HCT116 (cell line): ENCODE results near the gene CBL. TPM values are rescaled to one million over a fixed set of nuclear protein-coding genes. Genes with fewer than 3 reads are reported as not detected.

Source experiments
- ATAC-seq: fragments of 200-7000 bp; cut with Tn5 transposase; 2 replicates; pipeline ENCODE4 v1.9.1; 2020; ENCODE audit warnings: mild to moderate bottlenecking, moderate library complexity
- BruUV-seq: library from RNA; stranded (reverse); fragments of 400-500 nt; replicated peaks from 2 replicates; lab custom pipeline; 2021; lab: Mats Ljungman, UMichigan
- CTCF ChIA-PET: fragments of 300-600 bp; sonication (Branson Sonifier 250); formaldehyde crosslinking; loops from one replicate; lab custom pipeline; 2021; ENCODE audit warnings: antibody characterized with exemption; lab: Charles Lee
- POLR2A ChIA-PET: fragments of 300-600, 350-600 bp; sonication (Branson Sonifier 250); formaldehyde crosslinking; loops from one replicate; lab custom pipeline; 2021; ENCODE audit warnings: antibody characterized with exemption; lab: Charles Lee
- RAD21 ChIA-PET, 2 experiments: fragments of 300-600 bp; sonication (Branson Sonifier 250); formaldehyde crosslinking; loops; one replicate each; lab custom pipeline; 2023; ENCODE audit warnings: low total read pairs in 2 of 2; ENCODE audit not compliant: uncharacterized antibody in 2 of 2, unreplicated experiment in 2 of 2, low non-redundant PET in 1 of 2; lab: Charles Lee
- DNase-seq: peaks from one replicate; pipeline ENCODE4 v3.0.0-alpha.2; 2010; ENCODE audit warnings: low read depth, low spot score
- H2AFZ ChIP-seq: fragments of 200-600 bp; shearing (Covaris generic), sonication (generic); 2 replicates; pipeline ENCODE4 v1.6.1; 2017; ENCODE audit warnings: low read depth, mixed run types, mixed read lengths, antibody characterized with exemption, low read length; ENCODE audit not compliant: poor library complexity, severe bottlenecking
- H3K27ac ChIP-seq: 2 replicates; pipeline ENCODE4 v1.5.1; 2012; ENCODE audit warnings: low read depth, low read length
- H3K27me3 ChIP-seq: fragments of 200-600 bp; sonication (generic); 2 replicates; pipeline ENCODE4 v1.6.1; 2016; ENCODE audit warnings: mixed run types, low read length, mixed read lengths; ENCODE audit not compliant: insufficient read depth
- H3K36me3 ChIP-seq, 2 experiments: fragments of 200-500 bp in 1 of 2; fragments of 200-600 bp in 1 of 2; sonication (Bioruptor generic) in 1 of 2; sonication (generic) in 1 of 2; 2 replicates each; pipeline versions ENCODE4 v1.5.1 to v1.6.1; 2014 to 2016; ENCODE audit warnings: low read length in 2 of 2, inconsistent platforms in 1 of 2, mixed read lengths in 1 of 2, mixed run types in 1 of 2; ENCODE audit not compliant: insufficient read depth in 2 of 2, control insufficient read depth in 1 of 2
- H3K4me1 ChIP-seq, 2 experiments: fragments of 200-600 bp in 1 of 2; sonication (generic) in 1 of 2; 2 replicates each; pipeline versions ENCODE4 v1.5.1 to v1.6.1; 2012 to 2017; ENCODE audit warnings: low read length in 2 of 2, inconsistent platforms in 1 of 2, mild to moderate bottlenecking in 1 of 2, mixed read lengths in 1 of 2, mixed run types in 1 of 2, moderate library complexity in 1 of 2; ENCODE audit not compliant: insufficient read depth in 2 of 2, control insufficient read depth in 1 of 2
- H3K4me2 ChIP-seq: fragments of 200-600 bp; sonication (generic); 2 replicates; pipeline ENCODE4 v1.6.1; 2017; ENCODE audit warnings: mixed run types, low read length, mixed read lengths
- H3K4me3 ChIP-seq, 2 experiments: fragments of 200-600 bp in 1 of 2; sonication (generic) in 1 of 2; replicated peaks in 1 of 2; 2 replicates each; pipeline ENCODE4 v1.5.1; 2011 to 2016; ENCODE audit warnings: low read length in 2 of 2, control low read depth in 1 of 2, low read depth in 1 of 2, mild to moderate bottlenecking in 1 of 2, mixed read lengths in 1 of 2, mixed run types in 1 of 2
- H3K79me2 ChIP-seq: fragments of 200-600 bp; sonication (generic); 2 replicates; pipeline ENCODE4 v1.6.1; 2017; ENCODE audit warnings: mild to moderate bottlenecking, mixed run types, low read length, moderate library complexity, mixed read lengths; ENCODE audit not compliant: insufficient read depth
- H3K9ac ChIP-seq: fragments of 200-600 bp; sonication (generic); 2 replicates; pipeline ENCODE4 v1.6.1; 2016; ENCODE audit warnings: low read length, mixed read lengths
- H3K9me2 ChIP-seq: fragments of 200-600 bp; sonication (generic), shearing (Covaris generic); 2 replicates; pipeline ENCODE4 v1.6.1; 2017; ENCODE audit warnings: mixed run types, mild to moderate bottlenecking, moderate library complexity; ENCODE audit not compliant: insufficient read depth
- H3K9me3 ChIP-seq, 2 experiments: fragments of 200-500 bp in 1 of 2; fragments of 200-600 bp in 1 of 2; sonication (Bioruptor generic) in 1 of 2; sonication (generic) in 1 of 2; 2 replicates each; pipeline ENCODE4 v1.6.1; 2014 to 2017; ENCODE audit warnings: low read length in 2 of 2, mixed read lengths in 2 of 2, inconsistent platforms in 1 of 2, low read depth in 1 of 2, mild to moderate bottlenecking in 1 of 2, mixed run types in 1 of 2, moderate library complexity in 1 of 2; ENCODE audit not compliant: control insufficient read depth in 1 of 2, insufficient read depth in 1 of 2
- H4K20me1 ChIP-seq: fragments of 200-600 bp; sonication (generic), shearing (Covaris generic); 2 replicates; pipeline ENCODE4 v1.6.1; 2017; ENCODE audit warnings: mixed run types, mild to moderate bottlenecking, moderate library complexity; ENCODE audit not compliant: insufficient read depth
- ATF3 ChIP-seq: IDR thresholded peaks from 2 replicates; pipeline ENCODE4 v1.6.1; 2012
- CBX3 ChIP-seq: IDR thresholded peaks from 2 replicates; pipeline ENCODE4 v1.6.1; 2012; ENCODE audit warnings: low read depth
- CEBPB ChIP-seq: IDR thresholded peaks from 2 replicates; pipeline ENCODE4 v1.6.1; 2012; ENCODE audit warnings: low read depth
- EGR1 ChIP-seq: IDR thresholded peaks from 2 replicates; pipeline ENCODE4 v1.6.1; 2012; ENCODE audit warnings: low read depth
- EZH2 ChIP-seq: fragments of 200-600 bp; sonication (generic); IDR thresholded peaks from 2 replicates; pipeline ENCODE4 v1.6.1; 2017; ENCODE audit warnings: antibody characterized with exemption, mixed run types
- FOSL1 ChIP-seq: IDR thresholded peaks from 2 replicates; pipeline ENCODE4 v1.6.1; 2012; ENCODE audit warnings: low read depth
- POLR2AphosphoS5 ChIP-seq: IDR thresholded peaks from 2 replicates; pipeline ENCODE4 v1.6.1; 2011; ENCODE audit warnings: mild to moderate bottlenecking, low read depth, low read length, moderate library complexity
- REST ChIP-seq: IDR thresholded peaks from 2 replicates; pipeline ENCODE4 v1.6.1; 2012; ENCODE audit warnings: low read depth
- SIN3A ChIP-seq: IDR thresholded peaks from 2 replicates; pipeline ENCODE4 v1.6.1; 2012; ENCODE audit warnings: low read depth
- SP1 ChIP-seq: IDR thresholded peaks from 2 replicates; pipeline ENCODE4 v1.6.1; 2012; ENCODE audit warnings: low read depth
- ZBTB33 ChIP-seq: IDR thresholded peaks from 2 replicates; pipeline ENCODE4 v1.6.1; 2011; ENCODE audit warnings: mild to moderate bottlenecking, low read length, moderate library complexity; ENCODE audit not compliant: insufficient replicate concordance; ENCODE audit errors: extremely low read depth
- intact Hi-C: fragments of 100-400 bp; cut with micrococcal nuclease; formaldehyde crosslinking; loops from 2 replicates; pipeline ENCODE4 v1.10.0; 2022
- total RNA-seq: library from RNA; stranded (reverse); gene quantifications from one replicate; pipeline ENCODE4 v1.2.1, GENCODE V29; 2021; ENCODE audit not compliant: unreplicated experiment

Gene CBL
- total RNA-seq, 1 experiment from 2014 or later = 31.1 TPM

- H3K9ac ChIP-seq = peak overlapping the region; percentile 94; the same call in 1 of the 2 replicates
- RAD21 ChIA-PET = no interaction called here
- peak overlapping the region in 1 of 2 experiments; percentile 71; a peak in 1 of 4 replicates for H3K4me3 ChIP-seq
- H3K36me3 ChIP-seq = no peaks in the 10 kb centered on the region
- H4K20me1 ChIP-seq = no peaks in the 10 kb centered on the region
- no peaks in the 10 kb centered on the region; the same call in 1 of the 2 replicates for H3K79me2 ChIP-seq
- peak overlapping the region; percentile 7 for H2AFZ ChIP-seq
- POLR2A ChIA-PET = no interaction called here
- H3K4me2 ChIP-seq = peak overlapping the region; percentile 83
- H3K4me1 ChIP-seq = peaks cover 29 to 46% of the 10 kb centered on the region in 2 experiments
- intact Hi-C loops = loop anchor here (2.0 kb wide), 1 partner anchor 67 kb away; the partner anchor contains the start of gene DPAGT1
- H3K27ac ChIP-seq = 0 out of 2 replicates have a peak overlapping the region, but pooled peaks have one; percentile 14
- BruUV-seq = no TSS peak
- CTCF ChIA-PET = interaction anchor here (0.8 to 1.5 kb wide), 3 partner anchors 11 to 170 kb away, joined by 3 to 4 read pairs (median 3); no protein-coding TSS in a partner anchor
- H3K9me2 ChIP-seq = no peaks in the 10 kb centered on the region
- no peaks in the 10 kb centered on the region for H3K27me3 ChIP-seq
- DNase-seq = no peak
- TF ChIP-seq FOSL1 (no peak), EGR1 (0 out of 2 replicates have a peak, but pooled peaks have one; percentile 8)
- TF ChIP-seq, all 23 proteins: peak for 1
- H3K9me3 ChIP-seq = no peaks in the 10 kb centered on the region
- peak; percentile 42 for ATAC-seq
These were observed 38.2 kb upstream of the CBL start for GRCh38 chr11:119167933-119168332.

GRCh38 chr11:119168471-119169281, 37.5 kb upstream of the CBL start, which contains the start of gene NLRX1:
TSS of gene NLRX1 (plus strand) at chr11:119168725. CDS start at chr11:119171404, 2,679 bp downstream.
- no peaks in the 10 kb centered on the region for H3K27me3 ChIP-seq
- peak within 1 kb of the TSS; percentile 94 for H3K27ac ChIP-seq
- peak within 1 kb of the TSS; percentile 71 to 83 for H3K4me3 ChIP-seq
- peak; percentile 85 for ATAC-seq
- no peaks in the 10 kb centered on the region; the same call in 1 of the 2 replicates for H3K79me2 ChIP-seq
- POLR2A ChIA-PET = interaction anchor here (1.1 to 1.5 kb wide), 5 partner anchors 15 to 74 kb away, joined by 3 to 5 read pairs (median 3); partner anchors contain the start of genes C2CD2L and DPAGT1
- peak; percentile 73 for DNase-seq
- H4K20me1 ChIP-seq = no peaks in the 10 kb centered on the region
- H3K4me2 ChIP-seq = peak within 1 kb of the TSS; percentile 83
- CTCF ChIA-PET = interaction anchor here (0.8 to 1.5 kb wide), 9 partner anchors 9 to 306 kb away, joined by 3 to 7 read pairs (median 4); partner anchors contain the start of gene HINFP
- RAD21 ChIA-PET = no interaction called here
- no peaks in the 10 kb centered on the region for H3K9me2 ChIP-seq
- no TSS peak for BruUV-seq
- no peaks in the 10 kb centered on the region for H3K9me3 ChIP-seq
- peaks cover 29 to 46% of the 10 kb centered on the region in 2 experiments for H3K4me1 ChIP-seq
- intact Hi-C loops = loop anchor here (2.0 kb wide), 1 partner anchor 68 kb away; the partner anchor contains the start of gene DPAGT1
- H3K36me3 ChIP-seq = no peaks in the 10 kb centered on the region
- peak within 1 kb of the TSS; percentile 94 for H3K9ac ChIP-seq
- peak within 1 kb of the TSS; percentile 7 for H2AFZ ChIP-seq
- TF ChIP-seq ZBTB33 = peak; percentile 61
- TF ChIP-seq SIN3A = no peak
- TF ChIP-seq REST = no peak
- 0 out of 2 replicates have a peak, but pooled peaks have one; percentile 22 for TF ChIP-seq SP1
- TF ChIP-seq EZH2 = no peak
- no peak for TF ChIP-seq ATF3
- TF ChIP-seq POLR2AphosphoS5 = peak; percentile 86
- TF ChIP-seq CEBPB = no peak
- TF ChIP-seq EGR1 = 0 out of 2 replicates have a peak, but pooled peaks have one; percentile 6
- peak; percentile 100 for TF ChIP-seq CBX3
